ENCODE data around the gene TMEM132D.

TMEM132D gene

DNA sequence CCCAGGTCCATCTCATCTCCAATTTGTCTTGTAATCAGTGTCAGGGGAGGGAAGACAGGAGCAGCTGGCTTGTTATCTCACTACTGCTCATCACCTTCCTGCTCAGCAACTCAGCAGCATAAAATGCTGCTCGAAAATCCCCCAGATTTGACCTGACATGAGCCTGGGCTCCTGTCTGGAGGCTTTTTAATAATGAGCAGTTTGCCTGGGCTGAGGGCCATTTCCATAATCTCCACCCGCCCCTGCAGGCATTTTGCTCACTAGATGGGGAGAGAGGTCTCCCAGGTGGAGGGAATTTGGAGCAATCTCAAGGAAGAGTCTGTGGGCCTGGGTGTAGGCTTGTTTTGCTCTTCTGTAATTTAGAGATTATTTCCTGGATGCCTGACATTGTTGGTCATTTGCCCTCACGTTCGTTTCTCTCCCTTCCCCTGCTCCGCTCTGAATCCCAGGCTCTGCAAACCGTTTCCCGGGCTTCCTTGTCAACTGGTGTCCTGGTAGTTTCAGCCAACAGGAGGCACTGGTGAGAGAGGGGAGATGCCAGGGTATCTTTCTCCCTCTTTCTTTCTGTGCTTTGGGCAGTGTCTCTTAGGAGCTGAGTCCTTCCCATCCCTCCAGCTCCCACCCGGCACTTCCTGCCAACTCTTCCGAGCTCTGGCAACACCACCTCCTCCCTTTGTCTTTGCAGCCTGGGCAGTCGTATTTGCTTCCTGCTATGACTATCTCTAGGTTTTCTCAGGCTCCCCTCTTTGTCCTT lies 751.3 kb downstream of the TMEM132D start:
- no peak for DNase-seq

DNA sequence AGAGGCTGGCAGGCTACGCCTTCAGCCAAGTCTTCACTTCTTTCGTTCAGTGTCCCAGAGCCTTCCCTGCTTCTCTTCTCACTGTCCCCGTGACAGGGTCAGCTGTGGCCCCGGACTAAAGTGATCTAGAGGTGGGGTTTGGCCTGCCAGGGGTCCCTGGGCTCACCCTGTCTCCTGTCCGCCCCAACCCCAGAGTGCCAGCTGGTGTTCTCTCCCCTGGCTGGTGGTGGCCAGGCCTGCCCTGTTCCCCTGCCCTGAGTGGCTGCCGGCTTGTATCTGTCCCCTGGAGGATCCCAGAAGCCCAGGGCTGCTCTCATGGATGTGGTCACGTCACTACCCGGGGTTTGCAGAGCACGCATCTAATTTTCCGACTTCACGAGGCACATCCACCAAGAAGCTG lies 753.1 kb downstream of the TMEM132D start:
- no peak for DNase-seq

DNA sequence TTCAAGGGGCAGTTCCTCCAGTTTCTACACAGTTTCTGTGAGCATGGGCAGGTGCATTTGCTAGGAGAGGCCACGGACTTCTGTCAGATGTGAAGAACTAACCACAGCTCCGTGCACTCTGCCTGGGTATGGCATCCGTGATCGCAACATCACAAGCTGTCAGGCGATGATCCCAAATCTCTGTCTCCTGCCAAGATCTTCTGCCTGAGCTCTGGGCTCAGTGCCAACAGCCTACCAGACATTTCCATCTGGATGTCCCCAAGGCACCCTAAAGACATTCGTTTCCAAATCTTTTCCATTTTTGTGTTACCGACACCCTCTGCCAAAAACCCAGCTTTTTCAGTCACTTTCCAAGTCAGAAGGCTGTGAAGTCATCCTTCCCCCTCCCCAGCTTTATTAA lies 758.4 kb downstream of the TMEM132D start:
- DNase-seq = no peak

DNA sequence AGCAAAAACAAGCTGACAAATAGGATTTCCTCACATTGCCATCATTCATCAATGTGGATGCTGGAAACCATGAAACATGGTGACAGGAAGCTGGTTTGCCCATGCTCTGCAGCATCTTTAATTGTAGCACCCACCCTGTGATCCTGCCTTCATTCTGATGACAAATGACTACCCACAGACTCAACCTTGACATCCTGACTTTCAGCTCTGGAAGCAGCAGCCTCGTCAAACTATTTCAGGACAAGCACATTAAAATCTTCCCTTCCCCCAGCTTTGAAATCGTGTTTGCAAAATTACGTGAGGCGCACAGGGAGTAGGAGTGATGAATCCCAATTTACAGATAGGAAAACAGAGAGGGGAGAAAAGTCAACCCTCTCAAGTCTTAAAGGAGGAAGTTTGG lies 765.0 kb downstream of the TMEM132D start:
- no peak for DNase-seq

DNA sequence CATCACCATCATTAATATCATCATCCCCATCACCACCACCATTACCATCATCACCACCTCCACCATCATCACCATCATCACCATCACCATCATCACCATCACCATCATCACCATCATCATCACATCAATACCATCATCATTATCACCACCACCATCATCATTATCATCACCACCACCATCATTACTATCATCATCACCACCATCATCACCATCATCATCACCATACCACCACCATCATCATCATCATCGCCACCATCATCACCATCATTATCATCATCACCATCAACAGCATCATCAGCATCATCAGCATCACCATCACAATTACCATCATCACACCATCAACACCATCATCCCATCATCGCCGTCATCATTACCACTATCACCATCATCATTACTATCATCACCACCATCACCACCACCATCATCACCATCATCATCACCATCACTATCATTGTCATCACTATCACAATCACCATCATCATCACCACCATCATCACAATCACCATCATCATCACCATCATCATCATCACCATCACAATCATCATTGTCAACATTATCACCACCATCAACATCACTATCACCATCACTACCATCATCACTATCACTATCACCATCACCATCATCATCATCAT lies 767.0 kb downstream of the TMEM132D start:
- no peak for DNase-seq

DNA sequence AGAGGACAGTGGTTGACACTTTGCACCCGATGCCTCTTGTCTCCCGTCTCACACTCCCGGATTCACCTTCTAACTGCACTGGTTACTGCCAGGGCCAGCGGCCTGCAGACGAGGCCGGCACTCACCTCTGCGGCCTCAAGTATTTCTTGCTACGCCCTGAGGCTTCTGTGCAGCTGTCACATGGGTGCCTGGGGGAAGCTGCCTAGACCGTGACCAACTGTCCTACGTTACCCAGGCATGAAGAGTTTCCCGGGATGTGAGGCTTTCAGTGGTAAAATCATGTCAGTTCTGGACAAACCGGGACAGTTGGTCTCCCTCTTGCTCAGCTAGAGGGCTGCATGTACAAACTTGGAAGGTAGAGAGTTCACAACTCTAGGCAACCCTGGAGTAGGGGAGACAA lies 776.1 kb downstream of the TMEM132D start:
- DNase-seq = no peak

DNA sequence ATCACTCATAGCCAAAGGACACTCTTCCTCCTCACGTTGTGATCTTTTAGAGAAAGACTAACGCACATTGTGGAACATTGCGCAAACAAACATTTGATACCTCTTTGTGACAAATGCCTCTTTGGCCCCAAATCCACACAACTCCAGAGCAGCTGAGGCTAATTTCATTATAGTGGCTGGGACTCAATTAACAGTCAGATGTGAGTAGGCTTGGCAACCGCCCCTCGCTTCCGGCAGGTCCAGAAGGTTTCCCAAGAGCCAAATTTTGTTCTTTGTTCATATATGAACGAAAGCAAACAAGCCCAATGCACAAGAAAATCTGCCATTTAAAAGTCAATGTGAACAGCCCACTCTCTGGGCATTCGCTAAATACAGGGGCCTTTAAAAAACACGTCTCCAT lies 776.6 kb downstream of the TMEM132D start:
- DNase-seq = no peak

DNA sequence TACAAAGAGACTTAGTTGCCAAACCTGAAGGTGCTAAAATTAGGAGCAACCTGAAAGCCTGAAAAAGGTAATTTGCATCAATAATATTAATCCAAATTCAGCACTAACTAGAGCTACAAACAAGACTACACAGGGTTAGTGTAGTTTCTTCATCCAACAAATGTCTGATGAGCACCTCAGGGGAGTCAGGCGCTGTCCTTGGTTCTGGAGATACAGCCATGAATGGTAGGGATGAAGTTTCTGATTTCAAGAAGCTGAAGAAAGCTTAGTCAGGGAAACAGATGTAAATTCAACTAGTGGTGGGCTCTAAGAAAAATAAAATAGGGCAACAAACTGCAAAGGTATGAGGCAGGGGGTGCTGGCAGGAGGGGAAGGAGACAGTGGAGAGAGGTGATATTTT lies 784.3 kb downstream of the TMEM132D start:
- DNase-seq = no peak

DNA sequence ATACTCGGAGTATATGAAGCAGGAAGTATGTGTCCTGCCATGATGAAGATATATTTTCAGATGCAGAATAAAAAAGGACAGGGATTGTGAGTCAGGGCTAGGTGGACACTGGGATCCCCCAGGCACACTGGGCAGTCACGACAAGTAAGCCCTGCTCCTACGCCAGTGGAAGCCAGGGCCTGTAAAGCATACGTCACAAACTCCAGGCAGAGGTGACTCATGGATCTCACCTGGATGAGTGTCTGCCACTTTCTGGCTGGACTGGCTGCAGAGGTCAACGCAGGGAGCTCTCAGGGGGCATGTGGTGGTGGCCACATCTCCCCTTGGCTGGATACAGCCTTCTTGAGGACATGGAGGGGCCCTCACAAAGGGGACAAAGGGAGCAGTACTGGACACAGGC lies 788.3 kb downstream of the TMEM132D start:
- no peak for DNase-seq

DNA sequence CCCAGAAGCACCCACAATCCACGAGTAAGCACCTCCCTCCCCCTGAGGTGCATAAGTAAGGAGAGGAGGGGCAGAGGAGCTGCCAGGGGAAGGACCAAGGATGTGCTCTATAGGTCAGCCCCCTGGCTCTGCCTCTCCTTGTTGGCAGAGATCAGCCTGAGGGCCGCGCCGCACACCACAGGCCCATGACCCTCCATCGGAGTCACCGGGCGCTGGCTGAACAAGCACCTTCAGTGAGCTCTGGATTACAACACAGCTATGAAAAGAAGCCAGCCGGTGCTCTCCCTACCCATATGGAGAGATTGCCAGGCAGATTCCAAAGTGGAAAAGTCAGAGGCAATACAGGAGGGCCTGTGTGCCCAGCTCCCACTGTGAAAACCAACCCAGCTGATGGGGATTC lies 793.2 kb downstream of the TMEM132D start:
- DNase-seq = no peak

DNA sequence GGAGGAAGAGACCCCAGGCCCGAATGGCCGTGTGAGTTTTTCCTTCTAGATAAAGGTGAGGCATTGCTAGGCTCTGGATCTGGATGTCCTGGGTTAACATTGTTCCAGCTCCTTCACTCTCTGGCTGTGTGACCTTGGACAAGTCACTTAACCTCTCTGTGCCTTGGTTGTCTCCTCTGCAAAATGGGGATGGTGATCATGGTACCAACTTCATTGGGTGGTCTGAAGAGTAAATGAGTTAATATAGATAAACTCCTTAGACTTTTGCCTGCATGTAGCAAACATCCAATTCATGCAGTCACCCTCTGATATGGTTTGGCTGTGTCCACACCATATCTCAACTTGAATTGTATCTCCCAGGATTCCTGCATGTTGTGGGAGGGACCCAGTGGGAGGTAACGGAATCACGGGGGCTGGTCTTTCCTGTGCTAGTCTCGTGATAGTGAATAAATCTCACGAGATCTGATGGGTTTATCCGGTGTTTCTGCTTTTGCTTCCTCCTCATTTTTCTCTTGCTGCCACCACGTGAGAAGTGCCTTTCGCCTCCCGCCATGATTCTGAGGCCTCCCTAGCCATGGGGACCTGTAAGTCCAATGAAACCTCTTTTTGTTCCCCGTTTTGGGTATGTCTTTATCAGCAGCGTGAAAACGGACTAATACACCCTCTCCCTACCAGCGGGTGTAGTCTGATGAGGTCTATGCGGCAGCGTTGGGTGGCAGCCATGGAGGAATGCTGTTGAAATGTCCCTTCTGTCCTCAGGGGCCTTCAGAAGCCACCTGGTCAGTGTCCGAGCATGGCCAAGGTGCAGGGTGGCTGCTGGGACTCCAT lies 794.4 kb downstream of the TMEM132D start:
- no peak for DNase-seq

DNA sequence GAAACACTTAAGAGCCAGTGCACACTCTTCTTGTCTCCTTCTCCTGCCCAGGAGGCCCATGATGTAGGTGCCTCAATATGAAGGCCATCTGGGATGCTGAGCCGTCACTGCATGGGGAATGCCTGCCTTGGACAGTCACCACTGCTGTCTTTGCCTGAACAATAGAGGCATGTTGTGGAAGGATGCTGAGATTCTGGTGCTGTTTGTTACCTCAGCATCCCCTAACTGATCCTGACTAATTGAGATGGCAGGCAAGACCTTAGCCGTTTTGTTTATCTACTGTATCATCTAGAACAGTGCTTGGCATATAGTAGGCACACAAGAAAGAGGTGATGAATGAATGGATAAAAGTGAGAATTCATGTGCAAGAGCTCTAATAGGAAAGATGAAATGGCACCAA lies 797.1 kb downstream of the TMEM132D start:
- no peak for DNase-seq

DNA sequence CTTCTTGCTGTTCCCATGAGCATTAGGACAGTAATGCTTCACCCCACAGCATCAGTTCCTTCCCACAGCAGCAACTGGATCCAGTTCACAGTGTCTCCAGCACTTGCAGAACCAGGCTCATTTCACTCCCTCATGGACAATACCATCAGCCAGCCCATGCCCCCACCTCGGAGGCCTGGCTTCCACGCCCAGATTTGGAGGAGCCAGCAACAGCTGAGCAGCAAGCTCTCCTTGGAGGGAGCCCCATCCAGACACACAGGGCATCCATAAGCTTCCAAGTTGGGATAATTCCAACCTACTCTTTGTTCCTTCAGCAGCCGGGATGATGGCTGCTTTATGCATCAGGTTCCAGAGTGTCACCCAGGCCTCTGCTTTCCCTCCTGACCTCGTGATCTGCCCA lies 800.6 kb downstream of the TMEM132D start:
- DNase-seq = no peak

DNA sequence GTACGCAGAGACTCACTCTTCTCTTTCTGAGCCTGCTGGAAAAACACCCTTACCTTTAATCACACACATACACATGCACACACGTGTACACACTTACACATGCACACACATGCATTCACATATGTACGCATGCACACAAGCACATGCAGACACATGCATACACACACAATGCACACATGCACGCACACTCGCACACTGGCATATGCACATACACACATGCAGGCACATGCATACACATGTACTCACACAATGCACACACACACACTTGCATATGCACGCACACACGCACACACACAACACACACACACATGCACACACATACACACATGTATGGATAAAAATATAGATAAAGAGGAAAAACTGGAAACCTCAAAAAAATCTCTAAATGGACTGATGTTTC lies 801.6 kb downstream of the TMEM132D start:
- no peak for DNase-seq

DNA sequence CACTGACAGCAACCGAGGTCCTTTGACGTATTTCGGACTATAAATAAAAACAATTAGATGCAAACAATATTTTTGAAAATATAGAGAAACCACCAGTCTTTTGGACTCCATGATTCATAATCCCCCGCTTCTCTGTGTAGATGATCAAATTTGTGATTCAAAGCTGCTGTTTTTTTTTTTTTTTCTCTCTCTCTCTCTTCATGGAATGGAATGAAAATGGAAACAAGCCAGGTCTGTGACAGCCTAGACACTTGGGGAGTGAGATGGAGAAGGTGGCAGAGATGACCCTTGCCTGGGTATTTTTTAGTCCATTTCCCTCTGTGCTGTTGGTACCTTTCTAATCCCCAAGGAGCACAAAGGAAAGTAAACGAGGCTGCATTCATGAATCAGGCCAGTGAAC lies 802.0 kb downstream of the TMEM132D start:
- DNase-seq = no peak

DNA sequence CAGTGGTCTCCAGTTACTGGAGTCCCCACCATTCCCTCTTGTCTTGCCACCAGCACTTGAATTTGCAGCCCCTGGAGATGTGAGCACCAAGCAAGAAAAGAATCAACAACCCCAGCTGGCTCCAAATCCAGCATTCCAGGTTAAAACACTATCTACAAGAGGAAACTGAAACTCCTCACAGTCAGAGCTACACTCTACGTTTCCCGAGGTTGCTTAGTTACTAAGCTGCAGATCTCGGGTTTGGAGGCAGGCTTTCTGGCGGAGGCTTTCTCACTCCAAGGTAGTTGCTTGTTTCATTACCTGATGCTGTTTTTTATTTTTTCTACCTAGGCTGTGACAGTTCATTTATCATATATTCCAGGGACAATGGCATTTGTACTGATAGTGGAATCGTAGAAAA lies 802.4 kb downstream of the TMEM132D start:
- DNase-seq = no peak

DNA sequence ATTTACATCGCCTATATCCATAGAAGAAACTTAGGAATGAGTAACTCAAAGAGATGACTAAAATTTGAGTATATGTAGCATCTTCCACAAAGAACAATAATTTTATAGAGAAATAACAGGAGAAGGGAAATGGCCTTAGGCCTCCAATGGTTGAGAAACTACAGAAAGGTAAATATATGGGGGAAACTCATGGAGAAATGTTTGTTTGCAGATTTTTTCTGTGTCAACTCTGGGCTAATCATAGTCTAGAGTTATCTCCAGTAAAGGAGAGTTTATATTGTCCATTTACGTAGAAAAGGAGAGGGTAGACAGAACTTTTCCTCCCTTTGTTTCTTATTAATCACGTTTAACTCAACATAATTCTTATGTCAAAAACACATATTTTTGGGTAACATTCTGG lies 806.4 kb downstream of the TMEM132D start:
- no peak for DNase-seq

DNA sequence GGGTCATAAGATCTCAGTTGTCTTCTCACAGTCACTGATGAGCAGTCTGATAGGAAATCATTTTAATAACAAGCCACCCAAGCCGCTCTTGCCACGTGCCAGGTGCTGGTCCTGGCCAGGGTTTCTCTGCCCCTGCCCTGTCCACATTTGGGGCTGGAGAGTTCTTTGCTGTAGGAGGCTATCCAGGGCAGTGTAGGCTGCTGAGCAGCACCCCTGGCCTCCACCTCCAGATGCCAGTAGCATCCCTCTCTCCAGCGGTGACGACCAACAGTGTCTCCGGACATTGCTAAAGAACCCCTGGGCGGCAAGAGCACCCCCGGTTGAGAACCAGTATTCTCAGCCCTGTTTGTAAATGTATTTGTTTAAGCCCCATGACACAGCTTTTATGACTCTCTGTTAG lies 806.9 kb downstream of the TMEM132D start:
- no peak for DNase-seq

DNA sequence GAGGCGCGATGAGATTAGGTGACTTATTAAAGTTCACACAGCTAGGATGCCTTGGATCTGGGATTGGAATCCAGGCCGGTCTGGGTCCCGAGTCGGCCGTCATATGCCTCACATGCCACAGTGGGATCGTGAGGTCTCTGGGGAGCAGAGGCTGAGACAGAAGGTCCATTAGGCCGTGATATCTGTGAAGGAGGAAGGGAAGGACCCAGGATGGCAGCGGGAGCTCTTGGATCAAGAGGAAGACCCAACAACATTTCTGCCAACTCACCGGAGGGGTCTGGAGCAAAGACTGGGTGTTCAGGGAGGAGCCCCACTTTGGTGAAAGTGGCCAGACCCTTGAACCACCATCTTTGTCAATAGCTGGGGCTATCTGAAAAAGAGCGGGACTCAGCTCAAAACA lies 807.6 kb downstream of the TMEM132D start:
- DNase-seq = no peak

DNA sequence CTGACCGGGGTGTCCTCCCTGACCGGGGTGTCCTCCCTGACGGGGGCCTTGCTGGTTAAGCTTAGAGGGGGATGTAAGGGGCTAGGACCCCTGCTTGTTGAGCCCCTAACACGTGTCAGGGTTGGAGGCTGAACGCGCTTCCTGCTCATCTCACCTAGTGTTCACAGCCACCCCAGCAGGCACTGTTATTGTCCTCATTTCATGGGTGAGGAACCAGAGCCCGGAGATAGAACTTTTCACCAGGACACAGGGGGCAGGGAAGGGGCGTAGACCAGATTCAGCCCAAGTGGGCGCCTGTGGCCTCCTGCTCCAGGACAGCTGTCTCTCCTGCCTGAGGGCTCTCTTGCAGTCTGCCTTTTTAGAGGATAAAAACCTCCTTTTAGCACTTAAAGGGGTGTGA lies 814.2 kb downstream of the TMEM132D start:
- no peak for DNase-seq

DNA sequence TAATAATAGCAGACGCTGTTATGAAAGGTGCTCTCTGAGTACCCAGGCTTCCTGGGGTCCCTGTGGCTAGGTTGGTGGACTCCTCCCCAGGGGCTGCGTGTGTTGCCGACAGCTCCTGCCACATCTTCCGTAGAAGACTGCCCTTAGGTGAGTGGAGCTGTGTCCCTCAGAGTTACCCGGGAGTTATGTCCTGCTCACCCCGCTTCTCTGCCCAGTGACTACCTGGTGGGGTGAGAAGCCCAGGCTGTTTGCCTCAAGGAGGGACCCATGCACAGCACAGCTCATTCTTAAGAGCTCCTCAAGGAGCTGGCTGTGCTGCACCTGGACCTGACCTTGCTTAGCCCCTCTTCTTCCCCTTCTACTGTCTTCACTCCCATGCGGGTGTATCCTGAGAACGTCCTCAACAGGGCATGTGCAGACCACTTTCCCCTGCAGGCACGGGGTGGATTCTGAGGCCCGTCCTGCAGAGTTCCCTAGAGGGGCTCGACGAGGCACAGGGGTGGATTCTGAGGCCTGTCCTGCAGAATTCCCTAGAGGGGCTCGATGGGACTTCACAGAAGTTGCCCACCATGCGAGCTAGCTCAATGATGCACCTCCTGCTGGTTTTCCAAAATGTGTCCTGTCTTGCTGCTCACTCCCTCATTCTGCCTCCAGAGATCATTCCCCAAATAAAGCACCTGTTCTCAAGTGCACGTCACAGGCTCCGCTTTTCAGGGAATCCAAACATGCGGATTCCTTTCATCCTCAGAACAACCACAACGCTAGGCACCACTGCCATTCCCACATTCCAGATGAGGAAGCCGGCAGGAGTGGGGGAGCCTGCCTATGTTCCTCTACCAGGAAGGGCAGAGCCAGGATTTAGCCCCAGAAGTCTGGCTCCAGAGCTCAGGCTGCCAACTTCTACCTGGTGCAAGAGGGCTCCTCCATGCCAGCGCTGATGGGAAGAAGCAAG lies 818.7 kb downstream of the TMEM132D start:
- DNase-seq = no peak

DNA sequence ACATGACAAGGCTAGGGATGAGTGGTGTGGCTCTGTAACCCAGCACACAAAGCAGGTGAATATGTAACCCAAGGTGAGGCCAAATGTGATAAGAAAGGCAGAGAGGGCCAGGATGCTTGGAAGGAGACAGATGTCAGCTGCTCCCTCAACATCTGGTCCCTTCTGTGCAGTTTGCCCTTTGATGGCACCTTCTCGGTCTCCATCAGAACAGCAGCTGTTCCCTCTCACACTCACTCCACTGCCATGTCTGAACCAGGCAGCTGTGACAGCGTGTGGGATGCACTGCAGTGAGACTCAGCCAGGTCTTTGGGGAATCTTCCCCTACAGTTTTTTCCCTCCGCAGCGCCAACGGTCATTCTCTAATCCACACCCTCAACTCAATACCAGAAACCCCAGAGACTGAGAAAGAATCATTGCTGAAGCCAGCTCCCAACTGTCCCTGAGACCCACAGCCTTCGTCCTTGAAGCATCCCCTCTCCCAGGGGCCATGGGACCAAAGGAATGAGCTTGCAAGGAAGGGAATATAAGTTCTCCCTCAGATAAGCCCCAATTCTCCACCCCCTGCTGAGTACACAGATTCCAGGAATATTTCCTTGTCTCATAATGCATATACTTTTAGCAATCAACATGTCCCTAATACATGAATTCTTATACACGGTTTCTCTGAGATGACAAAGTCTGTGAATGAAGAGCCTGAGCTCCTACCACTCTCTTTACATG lies 820.5 kb downstream of the TMEM132D start:
- DNase-seq = no peak
